ENCODE data around the gene CXXC5.
"Not testable (repeated sequence)": the region's sequence is repeated elsewhere in the genome, so short reads cannot be mapped to it uniquely, and the experiment has no call there.

CXXC5 gene

GRCh38 chr5:139712412-139712811 is 64.3 kb downstream of the CXXC5 start:
- no peak for DNase-seq (ENCODE audit: low spot score)

- not testable (repeated sequence) for DNase-seq (ENCODE audit: low spot score)
Observed at GRCh38 chr5:139713898-139714297, 65.7 kb downstream of the CXXC5 start.

- DNase-seq (ENCODE audit: low spot score) = no peak
Observed at GRCh38 chr5:139717221-139717620, 69.1 kb downstream of the CXXC5 start.

GRCh38 chr5:139718403-139718802 is 70.3 kb downstream of the CXXC5 start:
- DNase-seq (ENCODE audit: low spot score) = not testable (repeated sequence)

GRCh38 chr5:139719970-139720369 is 71.8 kb downstream of the CXXC5 start:
- not testable (repeated sequence) for DNase-seq (ENCODE audit: low spot score)

- no peak for DNase-seq (ENCODE audit: low spot score)
Observed at GRCh38 chr5:139723986-139724587, 75.9 kb downstream of the CXXC5 start.

- DNase-seq (ENCODE audit: low spot score) = no peak
Observed at GRCh38 chr5:139725073-139725830, 77.1 kb downstream of the CXXC5 start.

GRCh38 chr5:139726248-139726647 is 78.1 kb downstream of the CXXC5 start:
- no peak for DNase-seq (ENCODE audit: low spot score)

GRCh38 chr5:139727615-139728014 is 79.5 kb downstream of the CXXC5 start:
- DNase-seq (ENCODE audit: low spot score) = not testable (repeated sequence)

- no peak for DNase-seq (ENCODE audit: low spot score)
Observed at GRCh38 chr5:139731281-139731680, 83.1 kb downstream of the CXXC5 start.

- no peak for DNase-seq (ENCODE audit: low spot score)
Observed at GRCh38 chr5:139732019-139732418, 83.9 kb downstream of the CXXC5 start.

- no peak for DNase-seq (ENCODE audit: low spot score)
Observed at GRCh38 chr5:139733010-139733688, 85.0 kb downstream of the CXXC5 start.

Data from CD4-positive, alpha-beta T cell treated with Interleukin-2 at 100 ng/mL for 4 hours (primary cell).